IPS-NIHi7 (cell line): ENCODE data around the gene UPF1.

Source experiments
- DNase-seq: peaks from one replicate; pipeline ENCODE4 v3.0.0; 2012; ENCODE audit warnings: mixed read lengths; ENCODE audit errors: extremely low spot score

Gene UPF1

GRCh38 chr19:18840288-18841267 is 8.8 kb downstream of the UPF1 start:
- DNase-seq = no peak

- DNase-seq = no peak
Measured at GRCh38 chr19:18841400-18841799, 9.6 kb downstream of the UPF1 start.

- DNase-seq = no peak
Measured at GRCh38 chr19:18842166-18842565, 10.4 kb downstream of the UPF1 start.

GRCh38 chr19:18843960-18844359 is 12.2 kb downstream of the UPF1 start:
- no peak for DNase-seq

GRCh38 chr19:18844806-18845329 is 13.1 kb downstream of the UPF1 start:
- no peak for DNase-seq

- DNase-seq = no peak
Measured at GRCh38 chr19:18845961-18846360, 14.2 kb downstream of the UPF1 start.

GRCh38 chr19:18846862-18847548 is 15.2 kb downstream of the UPF1 start:
- peak; percentile 89 for DNase-seq

GRCh38 chr19:18847549-18848463 is 16.0 kb downstream of the UPF1 start:
- no peak for DNase-seq

GRCh38 chr19:18848878-18849661 is 17.3 kb downstream of the UPF1 start:
- DNase-seq = no peak

- DNase-seq = no peak
Measured at GRCh38 chr19:18849838-18850400, 18.2 kb downstream of the UPF1 start.

- no peak for DNase-seq
Measured at GRCh38 chr19:18850471-18851375, 19.0 kb downstream of the UPF1 start.

- DNase-seq = no peak
Measured at GRCh38 chr19:18851673-18852325, 20.0 kb downstream of the UPF1 start.

- DNase-seq = no peak
Measured at GRCh38 chr19:18852648-18853047, 20.9 kb downstream of the UPF1 start.

- DNase-seq = no peak
Measured at GRCh38 chr19:18853755-18854427, 22.1 kb downstream of the UPF1 start.

- no peak for DNase-seq
Measured at GRCh38 chr19:18854982-18855381, 23.2 kb downstream of the UPF1 start.

GRCh38 chr19:18855647-18856384 is 24.1 kb downstream of the UPF1 start:
- DNase-seq = no peak

- DNase-seq = peak; percentile 53
Measured at GRCh38 chr19:18856385-18857126, 24.8 kb downstream of the UPF1 start.
